ENCODE results near the gene PLK3. TPM values are rescaled to one million over a fixed set of nuclear protein-coding genes. Genes with fewer than 3 reads are reported as not detected.

The PLK3 gene
- total RNA-seq, 2 experiments from 2014 or later = 8.8 to 10.1 TPM

- CTCF ChIA-PET (ENCODE audit: unreplicated experiment) = interaction anchor here (0.6 to 1.0 kb wide), 2 partner anchors 8 to 48 kb away, joined by 3 to 4 read pairs; no protein-coding TSS in a partner anchor
- H3K4me1 ChIP-seq (ENCODE audit: insufficient read depth, low read length, poor library complexity, severe bottlenecking) = peaks cover 32% of the 10 kb centered on the region
- TF ChIP-seq EZH2phosphoT487 (IDR thresholded peaks at IDR 0.05; ENCODE audit: borderline replicate concordance, low read depth, low read length) = no peak
- POLR2A ChIA-PET = interaction anchor here (1.0 to 4.4 kb wide), 6 partner anchors 7 to 64 kb away, joined by 5 to 33 read pairs (median 16); partner anchors contain the start of gene RNU5D-1
- intact Hi-C loops (cut with micrococcal nuclease; ENCODE audit: unreplicated experiment) = no loop called here
- peak overlapping the region; percentile 99 for H3K4me3 ChIP-seq (ENCODE audit: low read depth, low read length, poor library complexity, severe bottlenecking)
- H3K4me2 ChIP-seq (ENCODE audit: low read length) = peak overlapping the region; percentile 93
- peaks cover 62% of the 10 kb centered on the region for H3K36me3 ChIP-seq (ENCODE audit: insufficient read depth, low read length)
- H3K9me2 ChIP-seq (ENCODE audit: insufficient read depth, low read length) = no peaks in the 10 kb centered on the region
- DNase-seq (ENCODE audit: low spot score) = no peak
- BruUV-seq (replicated peaks) = no TSS peak
- H3K9me3 ChIP-seq (ENCODE audit: low read length) = no peaks in the 10 kb centered on the region
- peaks cover 10% of the 10 kb centered on the region for H4K20me1 ChIP-seq (ENCODE audit: insufficient read depth, low read length)
- H3K27ac ChIP-seq (ENCODE audit: low read depth, low read length, poor library complexity, severe bottlenecking) = peak overlapping the region; percentile 68
- H3K79me2 ChIP-seq (ENCODE audit: insufficient read depth, low read depth, low read length) = peaks cover 54% of the 10 kb centered on the region
- no peak overlapping the region for H2AFZ ChIP-seq (ENCODE audit: low read length)
Observed at GRCh38 chr1:44776730-44777068, 23.5 kb upstream of the PLK3 start.

- Histone ChIP-seq H3K36me3 (ENCODE audit: insufficient read depth, low read length) (peaks cover 69% of the 10 kb centered on the region), H3K9me2 (ENCODE audit: insufficient read depth, low read length) (no peaks in the 10 kb centered on the region), H4K20me1 (ENCODE audit: insufficient read depth, low read length) (peaks cover 10% of the 10 kb centered on the region), H3K27ac (ENCODE audit: low read depth, low read length, poor library complexity, severe bottlenecking) (peak overlapping the region; percentile 68), H3K9me3 (ENCODE audit: low read length) (no peaks in the 10 kb centered on the region), H3K79me2 (ENCODE audit: insufficient read depth, low read depth, low read length) (peaks cover 54% of the 10 kb centered on the region), H3K4me1 (ENCODE audit: insufficient read depth, low read length, poor library complexity, severe bottlenecking) (peaks cover 32% of the 10 kb centered on the region), H3K4me3 (ENCODE audit: low read depth, low read length, poor library complexity, severe bottlenecking) (peak overlapping the region; percentile 99), H3K4me2 (ENCODE audit: low read length) (peak overlapping the region; percentile 93), H2AFZ (ENCODE audit: low read length) (no peak overlapping the region)
- BruUV-seq (replicated peaks) = no TSS peak
- ChIA-PET CTCF (ENCODE audit: unreplicated experiment) (no interaction called here), POLR2A (interaction anchor here (0.7 to 4.4 kb wide), 4 partner anchors 29 to 65 kb away, joined by 3 to 22 read pairs (median 10); no protein-coding TSS in a partner anchor)
- intact Hi-C loops (cut with micrococcal nuclease; ENCODE audit: unreplicated experiment) = no loop called here
- no peak for TF ChIP-seq EZH2phosphoT487 (IDR thresholded peaks at IDR 0.05; ENCODE audit: borderline replicate concordance, low read depth, low read length)
- no peak for TF ChIP-seq CTCF (conservative IDR thresholded peaks at IDR 0.05; ENCODE audit: low read length)
- no peak for DNase-seq (ENCODE audit: low spot score)
Observed at GRCh38 chr1:44777547-44777946, 22.6 kb upstream of the PLK3 start.

DNA sequence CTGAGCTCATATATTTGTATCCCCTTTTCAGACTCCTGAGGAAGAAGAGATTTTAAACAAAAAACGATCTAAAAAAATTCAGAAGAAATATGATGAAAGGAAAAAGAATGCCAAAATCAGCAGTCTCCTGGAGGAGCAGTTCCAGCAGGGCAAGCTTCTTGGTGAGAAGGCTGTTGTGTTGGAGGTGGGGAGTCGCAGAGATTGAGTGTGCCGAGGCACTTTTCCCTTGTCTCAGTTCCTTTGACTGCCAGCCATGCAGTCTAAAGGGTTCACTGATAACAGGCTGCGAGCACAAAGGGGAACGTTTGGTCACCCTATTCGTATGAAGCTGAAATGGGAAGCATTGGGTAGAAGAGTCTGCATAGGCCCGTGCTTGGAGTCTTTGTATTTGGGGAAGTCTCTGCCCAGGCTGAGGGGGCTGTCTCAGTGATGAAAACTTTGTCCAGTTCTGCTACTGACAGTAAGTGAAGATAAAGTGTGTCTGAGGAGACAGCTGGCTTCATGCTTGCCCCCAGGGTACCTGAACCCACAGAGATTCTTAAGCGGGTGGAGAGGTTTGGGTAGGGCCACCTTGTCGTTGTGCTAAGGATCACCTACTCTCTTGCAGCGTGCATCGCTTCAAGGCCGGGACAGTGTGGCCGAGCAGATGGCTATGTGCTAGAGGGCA lies 22.1 kb upstream of the PLK3 start:
- ChIA-PET POLR2A (interaction anchor here (0.7 to 4.4 kb wide), 4 partner anchors 28 to 66 kb away, joined by 3 to 22 read pairs (median 10); no protein-coding TSS in a partner anchor), CTCF (ENCODE audit: unreplicated experiment) (no interaction called here)
- Histone ChIP-seq H3K4me2 (ENCODE audit: low read length) (peak overlapping the region; percentile 93), H3K4me1 (ENCODE audit: insufficient read depth, low read length, poor library complexity, severe bottlenecking) (peaks cover 34% of the 10 kb centered on the region), H2AFZ (ENCODE audit: low read length) (no peak overlapping the region), H3K9me2 (ENCODE audit: insufficient read depth, low read length) (no peaks in the 10 kb centered on the region), H3K4me3 (ENCODE audit: low read depth, low read length, poor library complexity, severe bottlenecking) (peak overlapping the region; percentile 99), H3K9me3 (ENCODE audit: low read length) (no peaks in the 10 kb centered on the region), H4K20me1 (ENCODE audit: insufficient read depth, low read length) (peaks cover 10% of the 10 kb centered on the region), H3K79me2 (ENCODE audit: insufficient read depth, low read depth, low read length) (peaks cover 54% of the 10 kb centered on the region), H3K27ac (ENCODE audit: low read depth, low read length, poor library complexity, severe bottlenecking) (peak overlapping the region; percentile 68), H3K36me3 (ENCODE audit: insufficient read depth, low read length) (peaks cover 71% of the 10 kb centered on the region)
- intact Hi-C loops (cut with micrococcal nuclease; ENCODE audit: unreplicated experiment) = no loop called here
- TF ChIP-seq EZH2phosphoT487 (IDR thresholded peaks at IDR 0.05; ENCODE audit: borderline replicate concordance, low read depth, low read length) (no peak), CTCF (conservative IDR thresholded peaks at IDR 0.05; ENCODE audit: low read length) (no peak)
- no peak for DNase-seq (ENCODE audit: low spot score)
- BruUV-seq (replicated peaks) = no TSS peak
